Measurements from ENCODE around the gene DEPDC5. TPM values are rescaled to one million over a fixed set of nuclear protein-coding genes. Genes with fewer than 3 reads are reported as not detected.

Gene DEPDC5
- total RNA-seq, 4 donors from 2014 or later = 11.7 to 15.4 (median 13.3) TPM

DNA sequence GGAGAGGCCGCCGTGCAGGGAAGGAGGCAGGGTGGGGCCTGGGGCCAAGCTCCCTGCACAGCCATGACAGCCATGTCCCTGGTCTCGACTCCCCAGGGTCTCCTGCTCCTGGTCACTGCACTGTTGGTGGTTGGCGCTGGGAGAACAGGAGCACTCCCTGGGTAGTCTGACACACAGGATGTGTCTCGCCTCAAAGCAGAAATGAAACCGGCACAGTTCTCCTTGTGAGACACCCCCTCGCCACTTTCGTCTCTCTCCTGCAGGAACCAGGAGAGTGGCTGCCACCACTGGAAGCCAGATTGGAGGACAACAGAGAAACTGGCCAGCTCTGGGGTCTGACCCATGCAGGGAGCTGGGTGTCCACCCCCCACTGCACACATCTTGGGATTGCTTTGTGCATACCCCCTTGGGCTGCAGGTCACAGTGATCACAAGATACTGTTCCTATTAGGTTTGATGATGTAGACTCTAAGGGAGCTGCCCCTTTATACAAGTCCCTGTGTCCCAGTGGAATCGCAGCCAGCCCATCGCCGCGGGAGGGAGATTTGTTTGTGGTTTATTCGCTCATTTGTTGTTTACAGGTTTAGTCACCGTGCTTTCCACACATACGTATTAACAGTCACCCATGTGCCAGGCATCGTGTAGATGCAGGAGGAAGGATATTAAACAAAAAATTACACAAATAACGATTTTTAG lies 163.6 kb downstream of the DEPDC5 start:
- intact Hi-C loops (cut with DNase I; ENCODE audit: low total_unique reads) = no loop called here
- H3K4me3 ChIP-seq (ENCODE audit: low read depth, poor library complexity, severe bottlenecking) = no peak overlapping the region
- TF ChIP-seq CTCF (IDR thresholded peaks at IDR 0.05) = no peak
- no peak for TF ChIP-seq POLR2A (IDR thresholded peaks at IDR 0.05)
- 74 to 80% methylated on average over 17 of the region's 17 CpGs for WGBS, 2 donors
- DNase-seq (ENCODE audit: low spot score in 2 of 2) = no peak

GRCh38 chr22:31919730-31920129 lies 165.9 kb downstream of the DEPDC5 start:
- intact Hi-C loops (cut with DNase I; ENCODE audit: low total_unique reads) = no loop called here
- no peak for DNase-seq (ENCODE audit: low spot score in 2 of 2)
- 87 to 89% methylated on average over 3 of the region's 3 CpGs for WGBS, 2 donors
- no peak overlapping the region for H3K4me3 ChIP-seq (ENCODE audit: low read depth, poor library complexity, severe bottlenecking)
- no peak for TF ChIP-seq CTCF (IDR thresholded peaks at IDR 0.05)

GRCh38 chr22:31920306-31920705 lies 166.5 kb downstream of the DEPDC5 start:
- 93 to 96% methylated on average over 3 of the region's 3 CpGs for WGBS, 2 donors
- H3K4me3 ChIP-seq (ENCODE audit: low read depth, poor library complexity, severe bottlenecking) = no peak overlapping the region
- DNase-seq (ENCODE audit: low spot score in 2 of 2) = no peak
- intact Hi-C loops (cut with DNase I; ENCODE audit: low total_unique reads) = no loop called here
- no peak for TF ChIP-seq POLR2A (IDR thresholded peaks at IDR 0.05)
- no peak for TF ChIP-seq CTCF (IDR thresholded peaks at IDR 0.05)

- TF ChIP-seq POLR2A (IDR thresholded peaks at IDR 0.05) (no peak), CTCF (IDR thresholded peaks at IDR 0.05) (no peak)
Observed at GRCh38 chr22:31921106-31921505, 167.3 kb downstream of the DEPDC5 start.

GRCh38 chr22:31922534-31922933 lies 168.7 kb downstream of the DEPDC5 start:
- 69 to 76% methylated on average over 6 of the region's 6 CpGs for WGBS, 2 donors
- TF ChIP-seq CTCF (IDR thresholded peaks at IDR 0.05) (no peak), POLR2A (IDR thresholded peaks at IDR 0.05) (no peak)
- DNase-seq (ENCODE audit: low spot score in 2 of 2) = no peak
- intact Hi-C loops (cut with DNase I; ENCODE audit: low total_unique reads) = no loop called here
- H3K4me3 ChIP-seq (ENCODE audit: low read depth, poor library complexity, severe bottlenecking) = no peak overlapping the region

More at GRCh38 chr22:31921106-31921505, 167.3 kb downstream of the DEPDC5 start:
- intact Hi-C loops (cut with DNase I; ENCODE audit: low total_unique reads) = no loop called here
- WGBS, 2 donors = 91 to 96% methylated on average over 3 of the region's 3 CpGs
- no peak overlapping the region for H3K4me3 ChIP-seq (ENCODE audit: low read depth, poor library complexity, severe bottlenecking)
- no peak for DNase-seq (ENCODE audit: low spot score in 2 of 2)

DNA sequence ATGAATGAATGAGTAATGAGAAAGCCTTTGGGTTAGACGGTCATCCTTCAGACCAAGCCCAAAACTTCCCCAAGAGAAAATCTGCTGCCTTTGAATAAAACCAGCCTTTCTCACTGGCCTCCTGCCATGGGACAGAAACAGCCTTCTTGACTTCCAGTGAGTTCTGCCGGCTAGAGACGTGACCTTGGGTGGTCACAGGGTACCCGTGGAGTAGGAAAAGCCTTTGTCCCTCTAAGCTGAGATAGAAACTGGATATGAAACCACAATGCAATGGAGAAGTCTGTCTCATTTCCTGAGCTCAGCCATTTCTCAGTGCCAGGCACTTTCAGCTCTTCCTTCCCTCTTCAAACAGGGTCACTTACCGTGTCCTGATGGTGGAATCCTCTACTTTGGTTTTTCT lies 169.3 kb downstream of the DEPDC5 start:
- DNase-seq (ENCODE audit: low spot score in 2 of 2) = peak in 1 of 2 donors; percentile 40
- TF ChIP-seq POLR2A (IDR thresholded peaks at IDR 0.05) (no peak), CTCF (IDR thresholded peaks at IDR 0.05) (no peak)
- intact Hi-C loops (cut with DNase I; ENCODE audit: low total_unique reads) = no loop called here
- H3K4me3 ChIP-seq (ENCODE audit: low read depth, poor library complexity, severe bottlenecking) = no peak overlapping the region
- WGBS, 2 donors = 48 to 53% methylated on average over 5 of the region's 5 CpGs
